Ramos (cell line): ENCODE measurements around the gene ADGRB3.
"Not testable (repeated sequence)": the region's sequence is repeated elsewhere in the genome, so short reads cannot be mapped to it uniquely, and the experiment has no call there.

Experiments used
- in situ Hi-C: fragments of 300-500 bp; cut with MboI; formaldehyde crosslinking; loops from one replicate; pipeline ENCODE4 v1.14.3; 2022; ENCODE audit warnings: low sequenced_read_pairs; ENCODE audit not compliant: unreplicated experiment

The ADGRB3 gene

GRCh38 chr6:68729377-68729903 lies 94.4 kb downstream of the ADGRB3 start:
- in situ Hi-C loops, result no loop called here

GRCh38 chr6:68730291-68731054 lies 95.4 kb downstream of the ADGRB3 start:
- in situ Hi-C loops, result no loop called here

GRCh38 chr6:68732423-68732822 lies 97.3 kb downstream of the ADGRB3 start:
- in situ Hi-C loops, result no loop called here

- in situ Hi-C loops, result no loop called here
Observed at GRCh38 chr6:68735866-68736265, 100.8 kb downstream of the ADGRB3 start.

- in situ Hi-C loops, result no loop called here
Observed at GRCh38 chr6:68737061-68737460, 102.0 kb downstream of the ADGRB3 start.

GRCh38 chr6:68738039-68738438 lies 103.0 kb downstream of the ADGRB3 start:
- in situ Hi-C loops, result no loop called here

GRCh38 chr6:68740828-68741500 lies 105.9 kb downstream of the ADGRB3 start:
- in situ Hi-C loops, result no loop called here

- in situ Hi-C loops, result no loop called here
Observed at GRCh38 chr6:68741501-68742386, 106.7 kb downstream of the ADGRB3 start.

- in situ Hi-C loops, result no loop called here
Observed at GRCh38 chr6:68743099-68743498, 108.0 kb downstream of the ADGRB3 start.

- in situ Hi-C loops, result not testable (repeated sequence)
Observed at GRCh38 chr6:68744376-68744775, 109.3 kb downstream of the ADGRB3 start.

- in situ Hi-C loops, result no loop called here
Observed at GRCh38 chr6:68746376-68746775, 111.3 kb downstream of the ADGRB3 start.

GRCh38 chr6:68747110-68747790 lies 112.2 kb downstream of the ADGRB3 start:
- in situ Hi-C loops, result no loop called here

GRCh38 chr6:68747832-68748231 lies 112.8 kb downstream of the ADGRB3 start:
- in situ Hi-C loops, result not testable (repeated sequence)

GRCh38 chr6:68754681-68755213 lies 119.7 kb downstream of the ADGRB3 start:
- in situ Hi-C loops, result no loop called here

GRCh38 chr6:68756454-68757375 lies 121.6 kb downstream of the ADGRB3 start:
- in situ Hi-C loops, result no loop called here

- in situ Hi-C loops, result no loop called here
Observed at GRCh38 chr6:68757821-68758220, 122.7 kb downstream of the ADGRB3 start.

- in situ Hi-C loops, result no loop called here
Observed at GRCh38 chr6:68758559-68758958, 123.5 kb downstream of the ADGRB3 start.

- in situ Hi-C loops, result no loop called here
Observed at GRCh38 chr6:68760485-68760884, 125.4 kb downstream of the ADGRB3 start.
